ENCODE measurements around the gene FFAR1. TPM values are rescaled to one million over a fixed set of nuclear protein-coding genes. Genes with fewer than 3 reads are reported as not detected.

The FFAR1 gene
- total RNA-seq, 4 donors from 2014 or later: not detected

- DNase-seq (ENCODE audit: low spot score): no peak
- TF ChIP-seq, protein P1, sequence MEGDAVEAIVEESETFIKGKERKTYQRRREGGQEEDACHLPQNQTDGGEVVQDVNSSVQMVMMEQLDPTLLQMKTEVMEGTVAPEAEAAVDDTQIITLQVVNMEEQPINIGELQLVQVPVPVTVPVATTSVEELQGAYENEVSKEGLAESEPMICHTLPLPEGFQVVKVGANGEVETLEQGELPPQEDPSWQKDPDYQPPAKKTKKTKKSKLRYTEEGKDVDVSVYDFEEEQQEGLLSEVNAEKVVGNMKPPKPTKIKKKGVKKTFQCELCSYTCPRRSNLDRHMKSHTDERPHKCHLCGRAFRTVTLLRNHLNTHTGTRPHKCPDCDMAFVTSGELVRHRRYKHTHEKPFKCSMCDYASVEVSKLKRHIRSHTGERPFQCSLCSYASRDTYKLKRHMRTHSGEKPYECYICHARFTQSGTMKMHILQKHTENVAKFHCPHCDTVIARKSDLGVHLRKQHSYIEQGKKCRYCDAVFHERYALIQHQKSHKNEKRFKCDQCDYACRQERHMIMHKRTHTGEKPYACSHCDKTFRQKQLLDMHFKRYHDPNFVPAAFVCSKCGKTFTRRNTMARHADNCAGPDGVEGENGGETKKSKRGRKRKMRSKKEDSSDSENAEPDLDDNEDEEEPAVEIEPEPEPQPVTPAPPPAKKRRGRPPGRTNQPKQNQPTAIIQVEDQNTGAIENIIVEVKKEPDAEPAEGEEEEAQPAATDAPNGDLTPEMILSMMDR (IDR thresholded peaks at IDR 0.05): no peak
- ATAC-seq (ENCODE audit: low FRiP score): peak; percentile 78
Observed at GRCh38 chr19:35309481-35310279, 38.0 kb upstream of the FFAR1 start.

DNA sequence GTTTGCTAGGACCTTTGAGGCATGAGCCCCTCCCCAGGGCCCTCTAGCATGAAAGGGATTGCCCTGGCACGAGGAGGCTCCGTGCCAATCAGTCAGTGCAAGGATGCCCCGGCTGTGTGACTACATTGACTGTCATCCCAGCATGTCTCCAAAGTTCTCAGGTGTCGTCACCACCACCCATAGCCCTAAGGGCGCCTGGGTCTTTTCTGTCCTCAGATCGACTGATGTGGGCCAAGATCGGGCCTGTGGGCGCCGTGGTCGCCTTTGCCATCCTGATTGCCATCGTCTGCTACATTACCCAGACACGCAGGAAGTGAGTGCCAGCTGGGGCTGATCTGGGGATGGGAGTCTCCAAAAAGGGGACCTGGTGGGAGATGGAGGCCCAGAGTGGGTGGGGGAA is 37.4 kb upstream of the FFAR1 start:
- DNase-seq (ENCODE audit: low spot score) (no peak), ATAC-seq (ENCODE audit: low FRiP score) (no peak)
- TF ChIP-seq, protein P1 (IDR thresholded peaks at IDR 0.05): no peak

DNA sequence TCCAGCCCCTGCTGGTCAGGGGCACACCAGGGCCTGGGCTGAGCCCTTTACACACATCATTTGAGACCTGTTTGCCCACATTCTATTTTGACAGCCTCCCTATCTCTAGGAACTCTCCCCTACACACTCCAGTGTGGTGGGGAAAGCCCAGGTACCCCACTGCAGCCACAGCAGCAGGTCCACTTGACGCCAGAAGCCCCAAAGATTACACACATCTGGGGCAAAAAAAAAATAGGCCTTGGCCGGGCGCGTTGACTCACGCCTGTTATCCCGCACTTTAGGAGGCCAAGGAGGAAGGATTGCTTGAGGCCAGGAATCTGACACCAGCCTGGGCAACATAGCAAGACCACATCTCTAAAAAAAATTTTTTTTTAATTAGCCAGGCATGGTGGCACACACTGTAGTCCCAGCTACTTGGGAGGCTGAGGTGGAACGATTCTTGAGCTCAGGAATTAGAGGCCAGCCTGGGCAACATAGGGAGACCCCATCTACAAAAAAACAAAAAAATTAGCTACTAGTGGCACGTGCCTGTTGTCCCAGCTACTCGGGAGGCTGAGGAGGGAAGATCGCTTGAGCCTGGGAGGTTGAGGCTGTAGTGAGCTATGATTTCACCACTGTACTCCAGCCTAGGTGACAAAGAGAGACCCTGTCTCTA is 36.8 kb upstream of the FFAR1 start:
- ATAC-seq (ENCODE audit: low FRiP score) (no peak), DNase-seq (ENCODE audit: low spot score) (no peak)
- TF ChIP-seq, protein P1 (IDR thresholded peaks at IDR 0.05): no peak

DNA sequence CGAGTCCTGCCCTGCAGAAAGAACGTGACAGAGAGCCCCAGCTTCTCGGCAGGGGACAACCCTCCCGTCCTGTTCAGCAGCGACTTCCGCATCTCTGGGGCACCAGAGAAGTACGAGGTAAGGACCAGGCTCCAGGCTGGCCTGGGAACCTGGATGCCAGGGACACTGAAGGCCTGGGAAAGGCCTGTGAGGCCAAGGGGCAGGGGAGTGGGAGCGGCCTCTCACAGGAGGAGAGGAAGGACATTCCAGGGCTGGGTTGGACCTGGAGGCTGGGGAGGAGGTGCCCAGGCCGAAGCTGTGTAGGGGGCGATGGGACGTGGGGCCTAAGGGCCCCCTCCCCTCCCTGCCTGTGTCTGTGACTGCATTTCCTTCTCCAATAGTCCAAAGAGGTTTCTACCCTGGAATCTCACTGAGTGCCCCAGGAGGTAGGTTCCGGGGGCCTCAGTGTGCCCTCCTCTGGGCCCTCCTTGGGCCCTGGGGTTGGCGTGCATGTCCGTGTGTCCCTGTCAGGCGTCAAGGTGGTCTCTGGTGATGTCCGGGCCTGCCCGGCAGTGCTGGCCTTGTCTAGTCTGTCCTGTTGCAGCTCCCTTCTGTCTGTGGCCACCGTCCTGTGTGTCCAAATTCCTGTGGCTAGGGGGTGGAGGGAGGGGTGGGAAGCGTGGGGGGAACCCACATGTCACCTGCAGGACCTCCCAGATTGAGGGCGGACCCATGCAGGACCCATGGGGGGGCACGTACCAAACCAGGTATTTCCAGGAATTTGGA is 35.6 kb upstream of the FFAR1 start:
- no peak for ATAC-seq (ENCODE audit: low FRiP score)
- TF ChIP-seq, protein P1 (IDR thresholded peaks at IDR 0.05): no peak
- DNase-seq (ENCODE audit: low spot score): no peak

DNA sequence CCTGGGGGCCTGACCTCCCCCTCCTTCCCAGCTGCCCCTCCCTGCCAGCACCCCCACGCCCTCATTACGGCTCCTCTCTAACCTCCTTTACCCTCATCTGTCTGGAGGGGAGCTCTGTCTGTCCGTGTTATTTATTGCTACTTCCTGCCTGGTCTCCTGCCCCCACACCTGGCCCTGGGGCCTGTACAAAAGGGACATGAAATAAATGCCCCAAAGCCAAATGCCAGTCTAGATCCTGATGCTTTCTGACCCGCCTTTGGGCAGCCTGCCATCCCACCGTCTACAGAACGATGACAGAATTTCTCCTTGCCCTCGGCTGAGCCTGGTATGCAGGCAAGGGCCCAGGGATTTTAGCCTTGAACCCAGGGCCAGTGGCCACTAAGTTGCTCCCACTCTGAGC is 34.1 kb upstream of the FFAR1 start:
- ATAC-seq (ENCODE audit: low FRiP score): no peak
- DNase-seq (ENCODE audit: low spot score): no peak
- TF ChIP-seq, protein P1 (IDR thresholded peaks at IDR 0.05): no peak

DNA sequence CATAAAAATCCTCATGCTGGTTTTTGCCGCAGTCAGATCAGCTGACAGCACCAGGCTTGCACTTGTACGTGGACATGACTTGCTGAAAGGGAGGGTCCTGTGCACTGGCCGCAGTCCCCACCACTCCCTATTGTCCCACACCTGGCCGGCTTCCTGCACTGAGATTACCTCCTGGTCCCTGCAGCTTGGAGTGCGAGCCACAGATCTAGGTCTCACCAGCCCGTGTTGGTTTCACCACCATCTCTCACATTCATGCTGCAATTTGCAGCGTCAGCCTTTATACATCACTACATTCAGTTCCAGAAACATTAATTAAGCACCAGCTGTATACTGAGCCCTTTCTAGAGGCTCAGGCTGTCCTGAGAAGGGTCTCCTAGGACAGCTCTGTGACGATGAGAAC is 33.7 kb upstream of the FFAR1 start:
- ATAC-seq (ENCODE audit: low FRiP score): no peak
- TF ChIP-seq, protein P1 (IDR thresholded peaks at IDR 0.05): no peak
- DNase-seq (ENCODE audit: low spot score): no peak
